Activated naive CD8-positive, alpha-beta T cell treated with anti-CD3 and anti-CD28 coated beads, Interleukin-2, amount 10 ng/mL, durations not matched to agents 7 days and 5 days (primary cell): ENCODE data around the gene BST1. TPM values are rescaled to one million over a fixed set of nuclear protein-coding genes. Genes with fewer than 3 reads are reported as not detected.

Experiments used
- total RNA-seq, 2 experiments: library from RNA; stranded (reverse); gene quantifications; one replicate each; pipeline ENCODE4 v1.2.3, GENCODE V29; 2021

The BST1 gene
- total RNA-seq, 2 experiments from 2014 or later, result 0.78 to 0.91 TPM

Other genes starting within 250 kb of the BST1 start
- not detected for gene CC2D2A, start 233.2 kb upstream of the BST1 start, total RNA-seq
- 10 to 100 TPM; 48.7 to 53.4 TPM for gene FBXL5, start 47.7 kb upstream of the BST1 start, total RNA-seq
- gene FAM200B, start 21.2 kb upstream of the BST1 start, total RNA-seq, result 10 to 100 TPM; 19.5 to 22.4 TPM
- 100 to 1,000 TPM in 1 of 2 experiments, 10 to 100 TPM in 1; 99.9 to 110 TPM for gene CD38, start 75.3 kb downstream of the BST1 start, total RNA-seq
- not detected for gene FGFBP1, start 235.7 kb downstream of the BST1 start, total RNA-seq